HEK293T (cell line): Measurements from ENCODE around the gene LRRC10.

Experiments
- CTCF ChIA-PET: fragments of 350-600 bp; formaldehyde crosslinking; extraction: SDS; loops from one replicate; lab custom pipeline; 2021; ENCODE audit warnings: antibody characterized with exemption, inconsistent platforms; lab: Yijun Ruan, JAX
- POLR2A ChIA-PET: fragments of 350-600 bp; formaldehyde crosslinking; extraction: SDS; loops from one replicate; lab custom pipeline; 2020; ENCODE audit warnings: antibody characterized with exemption, inconsistent platforms; lab: Yijun Ruan, JAX
- DNase-seq: peaks from one replicate; pipeline ENCODE4 v3.0.0; 2012; ENCODE audit warnings: mixed read lengths; ENCODE audit errors: extremely low spot score
- ARNT ChIP-seq: fragments of 450-650 bp; IDR thresholded peaks from 2 replicates; pipeline ENCODE4 v1.6.1; 2017; ENCODE audit warnings: mild to moderate bottlenecking
- BHLHE40 ChIP-seq: fragments of 450-650 bp; IDR thresholded peaks from 2 replicates; pipeline ENCODE4 v1.6.1; 2016; ENCODE audit warnings: mild to moderate bottlenecking, moderate library complexity, borderline replicate concordance
- CTBP1 ChIP-seq: fragments of 450-650 bp; IDR thresholded peaks from 2 replicates; pipeline ENCODE4 v1.6.1; 2016; ENCODE audit warnings: borderline replicate concordance
- ELF4 ChIP-seq: fragments of 450-650 bp; IDR thresholded peaks from 2 replicates; pipeline ENCODE4 v1.6.1; 2017; ENCODE audit warnings: antibody characterized with exemption
- FOXA1 ChIP-seq: fragments of 450-650 bp; IDR thresholded peaks from 2 replicates; pipeline ENCODE4 v1.6.1; 2016; ENCODE audit warnings: mild to moderate bottlenecking
- FOXK2 ChIP-seq: fragments of 450-650 bp; IDR thresholded peaks from 2 replicates; pipeline ENCODE4 v1.6.1; 2016; ENCODE audit warnings: mild to moderate bottlenecking
- FOXM1 ChIP-seq: fragments of 450-650 bp; IDR thresholded peaks from 2 replicates; pipeline ENCODE4 v1.6.1; 2017; ENCODE audit warnings: mild to moderate bottlenecking, borderline replicate concordance
- HDGF ChIP-seq: fragments of 450-650 bp; IDR thresholded peaks from 2 replicates; pipeline ENCODE4 v1.6.1; 2017; ENCODE audit warnings: antibody characterized with exemption, borderline replicate concordance
- L3MBTL2 ChIP-seq: fragments of 450-650 bp; conservative IDR thresholded peaks from 2 replicates; pipeline ENCODE4 v1.6.1; 2016; ENCODE audit warnings: mild to moderate bottlenecking
- LEF1 ChIP-seq: fragments of 450-650 bp; IDR thresholded peaks from 2 replicates; pipeline ENCODE4 v1.6.1; 2017; ENCODE audit warnings: mild to moderate bottlenecking, borderline replicate concordance
- NFRKB ChIP-seq: fragments of 450-650 bp; IDR thresholded peaks from 2 replicates; pipeline ENCODE4 v1.6.1; 2016; ENCODE audit warnings: mild to moderate bottlenecking, moderate library complexity
- SP1 ChIP-seq: fragments of 450-650 bp; IDR thresholded peaks from 2 replicates; pipeline ENCODE4 v1.6.1; 2017
- SUZ12 ChIP-seq: fragments of 450-650 bp; IDR thresholded peaks from 2 replicates; pipeline ENCODE4 v1.6.1; 2016; ENCODE audit warnings: mild to moderate bottlenecking
- TARDBP ChIP-seq: fragments of 450-650 bp; IDR thresholded peaks from 2 replicates; pipeline ENCODE4 v1.6.1; 2016
- ZNF384 ChIP-seq: fragments of 450-650 bp; IDR thresholded peaks from 2 replicates; pipeline ENCODE4 v1.6.1; 2016
- TF ChIP-seq, protein P1 (sequence below): fragments of 450-650 bp; IDR thresholded peaks from 2 replicates; pipeline ENCODE4 v1.6.1; 2016

The LRRC10 gene

DNA sequence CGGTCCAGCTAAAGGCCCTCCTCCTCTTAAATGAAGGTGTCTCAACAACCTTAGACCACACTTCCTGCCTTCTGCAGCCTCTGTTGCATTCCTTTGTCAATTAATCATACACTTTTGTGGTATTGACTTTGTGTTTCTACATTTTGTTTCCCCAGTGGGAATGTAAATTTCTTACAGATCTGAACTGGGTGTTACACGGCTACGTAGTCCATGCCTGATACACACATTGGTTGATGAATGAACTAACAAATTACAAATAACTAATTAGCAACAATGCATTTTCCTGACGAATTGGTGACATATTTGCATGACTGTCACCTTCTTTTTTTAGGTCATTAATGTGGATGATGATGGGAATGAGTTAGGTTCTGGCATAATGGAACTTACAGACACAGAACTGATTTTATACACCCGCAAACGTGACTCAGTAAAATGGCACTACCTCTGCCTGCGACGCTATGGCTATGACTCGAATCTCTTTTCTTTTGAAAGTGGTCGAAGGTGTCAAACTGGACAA, 40.6 kb downstream of the LRRC10 start:
- ChIA-PET CTCF (interaction anchor here (1.0 to 1.7 kb wide), 4 partner anchors 15 to 95 kb away, joined by 3 to 8 read pairs (median 3); no protein-coding TSS in a partner anchor), POLR2A (interaction anchor here (1.1 kb wide), 1 partner anchor 100 kb away, joined by 5 read pairs; the partner anchor contains the start of gene FRS2)
- DNase-seq = no peak
- TF ChIP-seq BHLHE40 (no peak), SP1 (no peak), HDGF (no peak), CTBP1 (no peak), FOXM1 (no peak), SUZ12 (no peak), L3MBTL2 (no peak), ELF4 (no peak)

DNA sequence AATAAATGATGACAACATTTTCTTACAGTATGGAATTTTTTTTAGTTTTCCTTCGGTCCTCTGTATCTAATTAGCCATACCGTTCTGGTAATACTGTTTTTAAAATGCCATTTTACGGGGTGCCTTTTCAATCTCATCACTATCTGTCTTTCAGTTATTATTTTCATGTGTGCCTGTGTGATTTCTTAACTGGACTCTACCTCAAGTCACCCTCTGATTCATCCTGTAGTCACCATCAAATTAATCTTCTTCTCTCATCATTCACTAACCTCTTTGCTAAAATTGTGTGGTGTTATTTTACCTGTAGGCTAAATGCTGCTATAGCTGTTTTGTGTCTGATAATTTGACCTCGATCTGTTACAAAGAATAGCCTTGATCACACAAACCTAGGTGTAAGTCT, 41.5 kb downstream of the LRRC10 start:
- no peak for TF ChIP-seq NFRKB
- TF ChIP-seq ZNF384 = no peak
- no peak for TF ChIP-seq L3MBTL2
- TF ChIP-seq SP1 = no peak
- TF ChIP-seq SUZ12 = no peak
- TF ChIP-seq ELF4 = no peak
- no peak for TF ChIP-seq FOXK2
- TF ChIP-seq FOXM1 = no peak
- no peak for TF ChIP-seq ARNT
- TF ChIP-seq, protein P1, sequence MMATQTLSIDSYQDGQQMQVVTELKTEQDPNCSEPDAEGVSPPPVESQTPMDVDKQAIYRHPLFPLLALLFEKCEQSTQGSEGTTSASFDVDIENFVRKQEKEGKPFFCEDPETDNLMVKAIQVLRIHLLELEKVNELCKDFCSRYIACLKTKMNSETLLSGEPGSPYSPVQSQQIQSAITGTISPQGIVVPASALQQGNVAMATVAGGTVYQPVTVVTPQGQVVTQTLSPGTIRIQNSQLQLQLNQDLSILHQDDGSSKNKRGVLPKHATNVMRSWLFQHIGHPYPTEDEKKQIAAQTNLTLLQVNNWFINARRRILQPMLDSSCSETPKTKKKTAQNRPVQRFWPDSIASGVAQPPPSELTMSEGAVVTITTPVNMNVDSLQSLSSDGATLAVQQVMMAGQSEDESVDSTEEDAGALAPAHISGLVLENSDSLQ = no peak
- no peak for TF ChIP-seq CTBP1
- TF ChIP-seq BHLHE40 = no peak
- no peak for TF ChIP-seq LEF1
- no peak for TF ChIP-seq FOXA1
- TF ChIP-seq HDGF = no peak
- no peak for TF ChIP-seq TARDBP
- ChIA-PET CTCF (no interaction called here), POLR2A (interaction anchor here (1.1 kb wide), 1 partner anchor 99 kb away, joined by 5 read pairs; the partner anchor contains the start of gene FRS2)
- DNase-seq = no peak

DNA sequence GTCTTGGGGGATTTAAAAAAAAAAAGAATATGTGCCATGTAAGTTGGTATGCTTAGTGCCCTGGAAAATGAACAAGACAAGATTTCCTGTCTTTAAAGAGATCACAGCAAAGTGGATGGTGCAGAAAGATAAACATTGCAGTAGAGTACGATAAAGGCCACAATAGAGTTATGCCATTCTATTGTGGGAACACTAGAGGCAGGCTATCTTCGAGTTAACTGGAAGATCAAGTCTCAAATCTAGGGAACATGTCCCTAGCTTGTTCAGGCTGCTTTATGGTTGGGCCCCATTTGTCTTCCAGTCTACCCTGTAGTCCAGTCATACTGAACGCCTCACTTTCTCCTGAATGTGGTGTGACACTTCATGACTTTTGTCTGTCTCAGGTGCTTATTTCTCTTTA, 44.1 kb downstream of the LRRC10 start:
- no peak for TF ChIP-seq TARDBP
- no peak for TF ChIP-seq SUZ12
- TF ChIP-seq FOXK2 = no peak
- TF ChIP-seq, protein P1 = no peak
- no peak for TF ChIP-seq SP1
- TF ChIP-seq ZNF384 = no peak
- TF ChIP-seq FOXM1 = no peak
- TF ChIP-seq BHLHE40 = no peak
- TF ChIP-seq ARNT = no peak
- TF ChIP-seq FOXA1 = no peak
- no peak for TF ChIP-seq CTBP1
- TF ChIP-seq LEF1 = no peak
- ChIA-PET POLR2A (interaction anchor here (1.3 kb wide), 1 partner anchor 19 kb away, joined by 4 read pairs; the partner anchor contains the start of gene CCT2), CTCF (no interaction called here)
- no peak for DNase-seq

DNA sequence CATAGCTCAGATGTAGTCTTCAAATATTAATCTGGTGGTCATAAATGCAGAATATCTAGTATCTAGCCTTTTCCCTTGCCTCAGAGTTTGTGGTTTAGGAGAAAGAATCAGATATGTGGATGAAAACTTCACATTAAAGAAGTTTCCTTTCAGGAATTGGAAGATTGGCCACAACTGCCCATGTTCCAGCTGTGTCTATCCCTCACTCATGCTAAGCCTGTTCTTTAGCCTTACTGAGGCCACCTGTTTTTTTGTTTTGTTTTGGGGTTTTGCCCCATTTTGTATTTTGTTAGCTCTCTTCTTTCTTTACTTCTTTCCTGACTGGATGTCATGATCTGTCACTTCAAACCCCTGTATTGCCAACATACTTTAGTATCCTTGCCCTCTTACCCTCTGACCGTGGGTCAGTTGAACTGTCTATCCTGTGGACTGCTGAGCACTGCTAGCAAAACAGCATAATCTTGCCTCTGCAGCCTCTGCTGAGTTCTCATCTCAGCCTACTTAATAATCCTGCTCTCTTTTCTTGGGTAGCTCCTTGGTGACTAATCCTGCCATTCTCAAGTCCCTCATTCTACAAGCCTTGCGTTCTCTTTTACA, 47.4 kb downstream of the LRRC10 start:
- CTCF ChIA-PET = interaction anchor here (1.0 kb wide), 1 partner anchor 8 kb away, joined by 3 read pairs; no protein-coding TSS in a partner anchor
- DNase-seq = no peak
- TF ChIP-seq HDGF = no peak
- no peak for TF ChIP-seq TARDBP
- TF ChIP-seq ELF4 = no peak
- POLR2A ChIA-PET = no interaction called here
